C4-2B (cell line): ENCODE measurements around the gene PHF2.

Source experiments
- ZFX ChIP-seq: fragments of 450-650 bp; IDR thresholded peaks from 2 replicates; pipeline ENCODE4 v1.6.1; 2017
- TF ChIP-seq, protein P1 (sequence below): fragments of 450-650 bp; conservative IDR thresholded peaks from 2 replicates; pipeline ENCODE4 v1.5.1; 2017; ENCODE audit warnings: mild to moderate bottlenecking

DNA sequence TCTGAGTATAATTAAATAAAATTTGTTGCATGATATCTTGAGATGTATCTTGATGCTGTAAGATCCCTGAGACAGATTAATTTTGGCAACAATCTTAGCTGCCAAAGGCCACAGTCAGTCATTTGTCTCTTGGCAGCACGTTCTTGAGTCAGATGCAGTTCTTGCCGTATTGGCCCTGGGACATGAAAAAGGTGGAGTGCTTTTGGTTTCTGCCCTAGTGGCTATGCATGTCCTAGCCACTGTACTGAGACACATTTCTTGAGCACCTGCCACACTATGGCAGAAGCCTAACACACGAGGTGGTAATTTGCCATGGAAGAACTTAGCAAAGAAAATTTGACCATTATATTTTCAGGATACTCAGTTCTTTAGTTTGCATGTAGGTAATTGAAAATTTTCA lies 45.0 kb upstream of the PHF2 start:
- TF ChIP-seq, protein P1, sequence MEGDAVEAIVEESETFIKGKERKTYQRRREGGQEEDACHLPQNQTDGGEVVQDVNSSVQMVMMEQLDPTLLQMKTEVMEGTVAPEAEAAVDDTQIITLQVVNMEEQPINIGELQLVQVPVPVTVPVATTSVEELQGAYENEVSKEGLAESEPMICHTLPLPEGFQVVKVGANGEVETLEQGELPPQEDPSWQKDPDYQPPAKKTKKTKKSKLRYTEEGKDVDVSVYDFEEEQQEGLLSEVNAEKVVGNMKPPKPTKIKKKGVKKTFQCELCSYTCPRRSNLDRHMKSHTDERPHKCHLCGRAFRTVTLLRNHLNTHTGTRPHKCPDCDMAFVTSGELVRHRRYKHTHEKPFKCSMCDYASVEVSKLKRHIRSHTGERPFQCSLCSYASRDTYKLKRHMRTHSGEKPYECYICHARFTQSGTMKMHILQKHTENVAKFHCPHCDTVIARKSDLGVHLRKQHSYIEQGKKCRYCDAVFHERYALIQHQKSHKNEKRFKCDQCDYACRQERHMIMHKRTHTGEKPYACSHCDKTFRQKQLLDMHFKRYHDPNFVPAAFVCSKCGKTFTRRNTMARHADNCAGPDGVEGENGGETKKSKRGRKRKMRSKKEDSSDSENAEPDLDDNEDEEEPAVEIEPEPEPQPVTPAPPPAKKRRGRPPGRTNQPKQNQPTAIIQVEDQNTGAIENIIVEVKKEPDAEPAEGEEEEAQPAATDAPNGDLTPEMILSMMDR: peak; percentile 53
- TF ChIP-seq ZFX: no peak
